Activated CD8-positive, alpha-beta T cell treated with anti-CD3 and anti-CD28 coated beads for 36 hours (primary cell): Measurements from ENCODE around the gene SLC12A3. TPM values are rescaled to one million over a fixed set of nuclear protein-coding genes. Genes with fewer than 3 reads are reported as not detected.
A peak's percentile ranks its signal among the peaks of the same experiment; 100 is the strongest.

Experiments
- ATAC-seq: fragments of 200-7000 bp; cut with Tn5 transposase; one replicate; pipeline ENCODE4 v1.10.0; 2021; ENCODE audit warnings: mild to moderate bottlenecking, moderate library complexity
- CTCF ChIA-PET: fragments of 350-600 bp; sonication (Branson Sonifier 250); formaldehyde crosslinking; loops from one replicate; lab custom pipeline; 2021; ENCODE audit warnings: antibody characterized with exemption; lab: Charles Lee
- POLR2A ChIA-PET: fragments of 350-600 bp; sonication (Branson Sonifier 250); formaldehyde crosslinking; loops from one replicate; lab custom pipeline; 2021; ENCODE audit warnings: antibody characterized with exemption; lab: Charles Lee
- DNase-seq: peaks from one replicate; pipeline ENCODE4 v3.0.0-alpha.2; 2020
- H3K27ac Mint-ChIP-seq: one replicate; pipeline ENCODE4 v1.8.0; 2021; ENCODE audit warnings: mild to moderate bottlenecking, mixed read lengths
- H3K27me3 Mint-ChIP-seq: one replicate; pipeline ENCODE4 v1.8.0; 2021; ENCODE audit warnings: mixed read lengths
- H3K36me3 Mint-ChIP-seq: one replicate; pipeline ENCODE4 v1.8.0; 2021; ENCODE audit warnings: low read depth, mixed read lengths
- H3K4me1 Mint-ChIP-seq: one replicate; pipeline ENCODE4 v1.8.0; 2021; ENCODE audit warnings: low read depth, mixed read lengths
- H3K4me3 Mint-ChIP-seq: one replicate; pipeline ENCODE4 v1.8.0; 2021; ENCODE audit warnings: mild to moderate bottlenecking, moderate library complexity, mixed read lengths
- H3K9me3 Mint-ChIP-seq: one replicate; pipeline ENCODE4 v1.8.0; 2021; ENCODE audit warnings: mixed read lengths
- intact Hi-C: fragments of 100-400 bp; cut with micrococcal nuclease; formaldehyde crosslinking; loops from one replicate; pipeline ENCODE4 v1.10.0; 2022
- total RNA-seq, 2 experiments: library from RNA; stranded (reverse); gene quantifications; one replicate each; pipeline ENCODE4 v1.2.3, GENCODE V29; 2021
- TF ChIP-seq, protein P1 (sequence below): fragments of 200-600 bp; IDR thresholded peaks from one replicate; pipeline ENCODE4 v1.8.0; 2022; ENCODE audit warnings: antibody characterized with exemption, mild to moderate bottlenecking

SLC12A3 gene
- total RNA-seq, 2 experiments from 2014 or later: not detected

DNA sequence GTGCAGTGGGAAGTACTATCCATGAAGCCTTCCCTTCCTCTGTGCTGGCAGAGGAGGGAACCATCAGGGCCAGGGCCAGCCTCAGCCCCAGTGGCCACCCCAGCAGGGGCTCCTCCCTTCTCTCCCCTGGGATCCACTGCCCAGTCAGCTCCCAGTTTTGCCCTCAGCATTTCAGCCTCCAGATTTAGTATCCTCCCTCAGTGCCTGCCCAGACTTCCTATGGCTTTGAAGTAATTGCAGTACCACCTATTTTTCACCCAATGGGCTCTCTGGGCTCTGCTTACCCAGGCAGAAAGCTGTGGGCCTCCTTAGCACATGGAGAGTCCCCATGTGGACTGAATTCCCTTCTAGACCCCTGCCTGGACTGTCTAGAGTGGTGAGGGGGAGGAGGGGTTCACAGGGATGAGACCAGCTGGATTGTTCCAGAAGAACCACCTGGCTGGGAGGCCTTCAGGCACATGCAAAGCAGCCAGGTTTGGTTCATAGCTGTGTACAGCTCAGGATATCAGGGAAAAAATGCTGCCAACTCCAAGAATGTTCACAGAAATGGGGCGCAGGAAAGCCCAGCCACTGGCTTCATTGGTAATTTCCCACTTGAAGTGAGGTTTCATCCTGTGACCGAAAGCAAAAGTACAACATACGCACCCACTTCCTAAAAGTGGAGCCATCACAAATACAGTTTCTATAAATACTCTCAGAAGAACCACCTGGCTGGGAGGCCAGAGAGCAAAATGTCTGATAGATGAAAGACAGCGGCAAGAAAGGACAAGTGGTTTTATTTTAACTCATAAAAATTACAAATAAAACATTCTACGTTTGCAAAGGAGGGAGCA, 51.8 kb downstream of the SLC12A3 start:
- Mint-ChIP-seq H3K4me1 (peaks cover 32% of the 10 kb centered on the region), H3K27ac (peak overlapping the region; percentile 75), H3K36me3 (no peaks in the 10 kb centered on the region), H3K27me3 (no peaks in the 10 kb centered on the region), H3K4me3 (peak overlapping the region; percentile 9), H3K9me3 (no peaks in the 10 kb centered on the region)
- CTCF ChIA-PET: interaction anchor here (0.8 to 1.6 kb wide), 2 partner anchors 11 to 50 kb away, joined by 3 to 5 read pairs; no protein-coding TSS in a partner anchor
- intact Hi-C loops: no loop called here
- DNase-seq (peak; percentile 50), ATAC-seq (peak; percentile 76)
- POLR2A ChIA-PET: interaction anchor here (0.6 to 2.8 kb wide), 5 partner anchors 11 to 125 kb away, joined by 3 to 11 read pairs (median 5); no protein-coding TSS in a partner anchor
- TF ChIP-seq, protein P1, sequence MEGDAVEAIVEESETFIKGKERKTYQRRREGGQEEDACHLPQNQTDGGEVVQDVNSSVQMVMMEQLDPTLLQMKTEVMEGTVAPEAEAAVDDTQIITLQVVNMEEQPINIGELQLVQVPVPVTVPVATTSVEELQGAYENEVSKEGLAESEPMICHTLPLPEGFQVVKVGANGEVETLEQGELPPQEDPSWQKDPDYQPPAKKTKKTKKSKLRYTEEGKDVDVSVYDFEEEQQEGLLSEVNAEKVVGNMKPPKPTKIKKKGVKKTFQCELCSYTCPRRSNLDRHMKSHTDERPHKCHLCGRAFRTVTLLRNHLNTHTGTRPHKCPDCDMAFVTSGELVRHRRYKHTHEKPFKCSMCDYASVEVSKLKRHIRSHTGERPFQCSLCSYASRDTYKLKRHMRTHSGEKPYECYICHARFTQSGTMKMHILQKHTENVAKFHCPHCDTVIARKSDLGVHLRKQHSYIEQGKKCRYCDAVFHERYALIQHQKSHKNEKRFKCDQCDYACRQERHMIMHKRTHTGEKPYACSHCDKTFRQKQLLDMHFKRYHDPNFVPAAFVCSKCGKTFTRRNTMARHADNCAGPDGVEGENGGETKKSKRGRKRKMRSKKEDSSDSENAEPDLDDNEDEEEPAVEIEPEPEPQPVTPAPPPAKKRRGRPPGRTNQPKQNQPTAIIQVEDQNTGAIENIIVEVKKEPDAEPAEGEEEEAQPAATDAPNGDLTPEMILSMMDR: no peak

DNA sequence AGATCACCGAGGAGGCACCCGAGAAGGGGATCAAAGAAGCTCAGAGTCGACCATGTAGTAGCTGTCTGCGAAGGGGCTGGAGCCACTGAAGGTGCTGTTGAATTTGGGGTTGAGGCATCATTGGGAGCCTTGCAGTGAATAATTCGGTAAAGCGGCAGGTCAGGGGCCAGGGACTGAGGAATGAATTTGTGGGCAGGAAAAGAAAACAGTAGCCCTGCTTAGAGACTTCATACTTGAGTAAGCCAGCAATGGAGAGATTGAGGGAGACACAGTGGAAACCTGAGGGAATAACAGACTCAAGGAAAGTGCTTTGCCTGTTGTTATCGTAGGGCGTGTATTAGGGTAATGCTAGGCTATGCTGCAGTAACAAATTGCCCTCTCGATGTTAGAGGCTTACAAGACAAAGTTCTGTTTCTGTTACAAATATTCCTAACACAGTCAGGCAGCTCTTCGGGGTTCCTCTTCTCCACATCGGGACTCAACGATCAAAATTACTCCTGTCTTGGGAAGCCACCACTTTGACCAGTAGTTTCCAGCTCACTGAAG, 53.5 kb downstream of the SLC12A3 start:
- no peak overlapping the region for H3K27ac Mint-ChIP-seq

DNA sequence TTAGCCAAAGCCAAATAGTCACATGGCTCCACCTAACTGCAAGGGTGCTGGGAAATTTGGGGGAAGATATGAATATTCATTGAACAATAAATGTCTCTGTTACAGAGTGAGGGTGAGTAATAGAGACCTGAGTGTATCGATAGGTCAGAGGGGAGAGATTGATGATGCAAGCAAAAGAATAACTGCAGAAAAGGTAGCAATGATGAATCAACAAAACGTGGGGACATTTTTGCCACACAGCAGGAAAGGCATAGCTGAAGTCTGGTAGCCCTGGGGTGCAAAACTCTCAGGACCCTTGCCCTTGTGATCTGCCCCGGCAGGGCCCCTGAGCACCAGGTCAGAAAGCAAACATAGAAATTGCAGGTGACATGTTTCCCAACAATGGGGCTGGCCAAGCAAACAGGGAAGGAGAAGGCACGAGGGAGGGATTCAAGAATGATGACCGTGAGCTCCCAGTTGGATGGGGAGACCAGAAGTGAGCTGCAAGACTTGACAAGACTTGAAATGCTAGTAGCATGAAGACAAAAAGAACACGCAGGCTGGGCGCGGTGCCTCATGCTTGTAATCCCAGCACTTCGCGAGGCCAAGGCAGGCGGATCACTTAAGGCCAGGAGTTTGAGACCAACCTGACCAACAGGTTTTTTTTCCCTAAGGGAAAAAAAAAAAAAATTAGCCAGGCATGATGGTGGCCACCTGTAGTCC, 54.2 kb downstream of the SLC12A3 start:
- CTCF ChIA-PET: interaction anchor here (0.7 to 1.6 kb wide), 4 partner anchors 12 to 46 kb away, joined by 3 to 5 read pairs (median 4); no protein-coding TSS in a partner anchor
- intact Hi-C loops: no loop called here
- H3K36me3 Mint-ChIP-seq: no peaks in the 10 kb centered on the region
- H3K9me3 Mint-ChIP-seq: no peaks in the 10 kb centered on the region
- H3K4me3 Mint-ChIP-seq: no peak overlapping the region
- DNase-seq (no peak), ATAC-seq (peak; percentile 56)
- POLR2A ChIA-PET: interaction anchor here (1.3 to 7.3 kb wide), 4 partner anchors 8 to 17 kb away, joined by 4 to 68 read pairs (median 4); partner anchors contain the start of gene HERPUD1
- no peak overlapping the region for H3K27ac Mint-ChIP-seq
- no peaks in the 10 kb centered on the region for H3K27me3 Mint-ChIP-seq
- TF ChIP-seq, protein P1: no peak
- H3K4me1 Mint-ChIP-seq: peaks cover 20% of the 10 kb centered on the region

More for the DNA sequence above, 53.5 kb downstream of the SLC12A3 start:
- DNase-seq: no peak
- no peaks in the 10 kb centered on the region for H3K27me3 Mint-ChIP-seq
- peaks cover 20% of the 10 kb centered on the region for H3K4me1 Mint-ChIP-seq
- intact Hi-C loops: no loop called here
- ChIA-PET POLR2A (interaction anchor here (1.2 to 7.3 kb wide), 5 partner anchors 9 to 18 kb away, joined by 3 to 68 read pairs (median 4); partner anchors contain the start of gene HERPUD1), CTCF (interaction anchor here (1.0 to 1.6 kb wide), 4 partner anchors 9 to 46 kb away, joined by 3 to 5 read pairs (median 4); no protein-coding TSS in a partner anchor)
- no peaks in the 10 kb centered on the region for H3K36me3 Mint-ChIP-seq
- TF ChIP-seq, protein P1: no peak
- no peak overlapping the region for H3K4me3 Mint-ChIP-seq
- no peak for ATAC-seq
- no peaks in the 10 kb centered on the region for H3K9me3 Mint-ChIP-seq

DNA sequence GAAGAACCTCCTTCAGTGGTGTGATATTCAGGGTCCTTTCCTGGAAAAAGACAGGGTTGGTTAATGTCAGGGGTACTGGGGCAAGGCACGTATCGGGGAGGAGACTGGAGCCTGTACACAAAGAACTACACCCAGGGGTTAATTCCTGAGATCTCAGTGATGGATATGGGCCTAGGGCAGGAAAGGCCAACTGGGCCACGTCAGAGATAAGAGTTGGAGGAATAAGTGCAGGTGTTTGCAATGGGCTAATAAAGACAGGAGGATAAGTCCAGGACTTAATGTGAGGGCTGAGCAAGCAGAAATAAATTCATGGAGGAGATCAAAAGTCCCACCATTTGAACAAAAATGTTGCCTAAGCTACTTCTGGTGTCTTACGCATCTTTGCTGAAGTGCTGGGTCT, 56.6 kb downstream of the SLC12A3 start:
- H3K4me3 Mint-ChIP-seq: no peak overlapping the region
- TF ChIP-seq, protein P1: no peak
- DNase-seq (no peak), ATAC-seq (no peak)
- H3K36me3 Mint-ChIP-seq: no peaks in the 10 kb centered on the region
- intact Hi-C loops: no loop called here
- no peak overlapping the region for H3K27ac Mint-ChIP-seq
- no peaks in the 10 kb centered on the region for H3K27me3 Mint-ChIP-seq
- H3K4me1 Mint-ChIP-seq: peaks cover 17% of the 10 kb centered on the region
- CTCF ChIA-PET: interaction anchor here (2.1 kb wide), 1 partner anchor 55 kb away, joined by 6 read pairs; no protein-coding TSS in a partner anchor
- POLR2A ChIA-PET: interaction anchor here (7.3 kb wide), 1 partner anchor 10 kb away, joined by 68 read pairs; the partner anchor contains the start of gene HERPUD1
- H3K9me3 Mint-ChIP-seq: no peaks in the 10 kb centered on the region
